ENCODE measurements around the gene CARMIL1.

Gene CARMIL1

DNA sequence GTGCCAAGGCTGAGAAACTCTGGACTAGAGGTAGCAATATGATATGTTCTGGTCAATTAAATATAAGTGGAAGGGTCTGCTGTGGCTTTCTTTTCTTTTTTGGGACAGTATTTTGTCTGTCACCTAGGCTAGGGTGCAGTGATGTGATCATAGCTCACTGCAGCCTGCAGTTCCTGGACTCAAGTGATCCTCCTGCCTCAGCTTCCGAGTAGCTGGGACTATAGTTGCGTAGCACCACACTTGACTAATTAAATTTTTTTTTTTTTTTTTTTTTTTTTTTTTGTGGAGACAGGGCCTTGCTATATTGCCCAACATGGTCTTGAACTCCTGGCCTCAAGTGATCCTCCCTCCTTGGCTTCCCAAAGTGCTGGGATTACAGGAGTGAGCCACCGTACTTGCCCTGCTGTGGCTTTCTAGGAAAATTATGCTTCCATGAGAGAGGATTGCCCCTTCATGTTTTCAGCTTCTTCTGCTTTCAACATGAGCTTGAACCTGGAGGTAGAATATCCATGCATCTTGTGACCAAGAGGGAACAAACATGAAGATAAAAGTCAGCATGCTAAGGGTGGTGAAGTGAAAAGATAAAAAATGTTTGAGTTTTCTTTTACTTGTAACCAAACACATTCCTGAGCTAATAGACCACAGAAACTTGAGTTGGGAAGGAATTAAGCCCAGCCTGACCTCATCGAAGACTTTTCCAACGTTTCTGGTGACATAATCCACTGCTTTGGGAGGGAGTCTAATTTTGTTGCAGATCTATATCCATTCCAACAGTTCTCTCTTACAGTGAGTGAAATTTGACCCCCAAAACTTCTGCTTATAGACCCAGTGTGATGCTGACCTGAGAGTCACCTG lies 75.1 kb downstream of the CARMIL1 start:
- no peaks in the 10 kb centered on the region for H3K9me3 ChIP-seq (ENCODE audit: control insufficient read depth, low read length)
- DNase-seq (ENCODE audit: low read depth) = peak; percentile 21
- H3K9ac ChIP-seq (ENCODE audit: low read length) = no peak overlapping the region
- H3K36me3 ChIP-seq (ENCODE audit: control insufficient read depth, insufficient read depth, low read length, severe bottlenecking) = no peaks in the 10 kb centered on the region
- peaks cover 14% of the 10 kb centered on the region for H3K4me1 ChIP-seq (ENCODE audit: control insufficient read depth, insufficient read depth, low read length)
- no peaks in the 10 kb centered on the region for H3K27me3 ChIP-seq (replicated peaks; ENCODE audit: control insufficient read depth, insufficient read depth, low read length)
- no peak overlapping the region for H3K4me3 ChIP-seq (ENCODE audit: low read length)

- DNase-seq (ENCODE audit: low read depth) = peak; percentile 87
- peak overlapping the region; percentile 39 for H3K4me3 ChIP-seq (ENCODE audit: low read length)
Measured at GRCh38 chr6:25359191-25359861, 80.2 kb downstream of the CARMIL1 start.

DNA sequence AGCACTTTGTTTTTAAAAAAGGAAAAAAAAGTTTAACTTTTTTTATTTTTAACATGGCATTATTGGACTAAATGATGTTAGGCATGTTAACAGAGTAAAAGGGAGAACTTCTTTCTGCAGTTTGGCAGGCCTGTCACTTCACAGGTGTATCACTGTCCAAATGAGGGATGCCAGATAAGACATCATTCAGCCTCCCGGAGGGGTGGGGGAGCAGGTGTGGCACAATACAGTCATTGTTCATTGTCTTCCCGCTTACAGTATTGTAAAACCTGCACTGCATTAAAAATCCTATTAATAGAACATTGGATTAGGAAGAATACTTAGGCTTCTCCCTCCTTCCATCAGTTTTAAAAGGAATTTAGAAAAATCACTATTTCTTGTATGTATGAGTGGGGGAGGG lies 80.7 kb downstream of the CARMIL1 start:
- H3K9ac ChIP-seq (ENCODE audit: low read length) = peak overlapping the region; percentile 76
- DNase-seq (ENCODE audit: low read depth) = no peak
- H3K4me1 ChIP-seq (ENCODE audit: control insufficient read depth, insufficient read depth, low read length) = peaks cover 50% of the 10 kb centered on the region
- H3K4me3 ChIP-seq (ENCODE audit: low read length) = peak overlapping the region; percentile 39
- H3K27me3 ChIP-seq (replicated peaks; ENCODE audit: control insufficient read depth, insufficient read depth, low read length) = no peaks in the 10 kb centered on the region
- H3K9me3 ChIP-seq (ENCODE audit: control insufficient read depth, low read length) = no peaks in the 10 kb centered on the region
- no peaks in the 10 kb centered on the region for H3K36me3 ChIP-seq (ENCODE audit: control insufficient read depth, insufficient read depth, low read length, severe bottlenecking)

More at GRCh38 chr6:25359191-25359861, 80.2 kb downstream of the CARMIL1 start:
- peak overlapping the region; percentile 76 for H3K9ac ChIP-seq (ENCODE audit: low read length)
- peaks cover 55% of the 10 kb centered on the region for H3K4me1 ChIP-seq (ENCODE audit: control insufficient read depth, insufficient read depth, low read length)
- no peaks in the 10 kb centered on the region for H3K9me3 ChIP-seq (ENCODE audit: control insufficient read depth, low read length)
- H3K36me3 ChIP-seq (ENCODE audit: control insufficient read depth, insufficient read depth, low read length, severe bottlenecking) = no peaks in the 10 kb centered on the region
- H3K27me3 ChIP-seq (replicated peaks; ENCODE audit: control insufficient read depth, insufficient read depth, low read length) = no peaks in the 10 kb centered on the region

- no peaks in the 10 kb centered on the region for H3K36me3 ChIP-seq (ENCODE audit: control insufficient read depth, insufficient read depth, low read length, severe bottlenecking)
- no peaks in the 10 kb centered on the region for H3K27me3 ChIP-seq (replicated peaks; ENCODE audit: control insufficient read depth, insufficient read depth, low read length)
- H3K4me1 ChIP-seq (ENCODE audit: control insufficient read depth, insufficient read depth, low read length) = peaks cover 50% of the 10 kb centered on the region
- H3K9me3 ChIP-seq (ENCODE audit: control insufficient read depth, low read length) = no peaks in the 10 kb centered on the region
- H3K9ac ChIP-seq (ENCODE audit: low read length) = peak overlapping the region; percentile 76
- peak overlapping the region; percentile 39 for H3K4me3 ChIP-seq (ENCODE audit: low read length)
- no peak for DNase-seq (ENCODE audit: low read depth)
Measured at GRCh38 chr6:25360621-25361020, 81.4 kb downstream of the CARMIL1 start.

DNA sequence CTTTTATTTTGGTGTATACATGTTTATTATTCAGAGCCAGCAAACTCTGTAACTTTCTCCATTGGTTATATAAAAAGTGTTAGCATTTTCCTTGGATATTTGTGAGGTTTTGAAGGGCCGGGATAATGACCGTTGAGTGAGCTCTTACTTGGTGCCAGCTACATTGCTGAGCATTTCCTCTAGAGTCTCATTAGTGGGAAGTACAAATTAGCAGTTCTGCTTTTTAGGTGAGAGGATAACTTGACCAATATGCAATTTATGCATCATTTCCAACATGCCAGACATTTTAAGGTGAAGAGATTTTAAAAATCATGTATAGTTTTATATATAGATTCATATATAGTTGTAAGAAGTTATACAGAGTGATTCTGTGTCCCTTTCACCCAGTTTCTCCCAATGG lies 84.3 kb downstream of the CARMIL1 start:
- DNase-seq (ENCODE audit: low read depth) = no peak
- no peaks in the 10 kb centered on the region for H3K36me3 ChIP-seq (ENCODE audit: control insufficient read depth, insufficient read depth, low read length, severe bottlenecking)
- H3K4me3 ChIP-seq (ENCODE audit: low read length) = peak overlapping the region; percentile 34
- H3K9ac ChIP-seq (ENCODE audit: low read length) = peak overlapping the region; percentile 55
- no peaks in the 10 kb centered on the region for H3K27me3 ChIP-seq (replicated peaks; ENCODE audit: control insufficient read depth, insufficient read depth, low read length)
- peaks cover 74% of the 10 kb centered on the region for H3K4me1 ChIP-seq (ENCODE audit: control insufficient read depth, insufficient read depth, low read length)
- H3K9me3 ChIP-seq (ENCODE audit: control insufficient read depth, low read length) = no peaks in the 10 kb centered on the region

DNA sequence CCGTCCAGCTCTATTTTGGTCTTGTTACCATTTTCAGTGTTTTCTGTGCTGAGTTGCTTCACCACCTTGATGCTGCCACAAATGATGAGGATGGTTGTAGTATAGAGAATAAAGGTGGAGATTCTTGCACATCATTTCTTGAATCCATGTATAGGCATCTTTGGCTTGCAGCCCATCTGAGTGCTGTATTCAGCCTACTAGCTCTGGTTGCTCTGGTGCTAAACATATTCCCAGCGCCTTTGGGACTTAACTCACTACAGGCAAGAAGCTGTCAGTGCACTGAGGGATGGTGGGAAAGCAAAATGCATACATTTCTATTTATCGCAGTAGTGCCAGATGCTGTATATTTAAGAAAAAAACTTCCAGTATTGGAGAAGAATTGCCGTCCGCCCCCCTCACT lies 86.0 kb downstream of the CARMIL1 start:
- no peak for DNase-seq (ENCODE audit: low read depth)
- Histone ChIP-seq H3K36me3 (ENCODE audit: control insufficient read depth, insufficient read depth, low read length, severe bottlenecking) (no peaks in the 10 kb centered on the region), H3K27me3 (replicated peaks; ENCODE audit: control insufficient read depth, insufficient read depth, low read length) (no peaks in the 10 kb centered on the region), H3K9ac (ENCODE audit: low read length) (no peak overlapping the region), H3K4me3 (ENCODE audit: low read length) (no peak overlapping the region), H3K9me3 (ENCODE audit: control insufficient read depth, low read length) (no peaks in the 10 kb centered on the region), H3K4me1 (ENCODE audit: control insufficient read depth, insufficient read depth, low read length) (peaks cover 77% of the 10 kb centered on the region)

GRCh38 chr6:25366903-25367545 lies 87.8 kb downstream of the CARMIL1 start:
- DNase-seq (ENCODE audit: low read depth) = peak; percentile 29

DNA sequence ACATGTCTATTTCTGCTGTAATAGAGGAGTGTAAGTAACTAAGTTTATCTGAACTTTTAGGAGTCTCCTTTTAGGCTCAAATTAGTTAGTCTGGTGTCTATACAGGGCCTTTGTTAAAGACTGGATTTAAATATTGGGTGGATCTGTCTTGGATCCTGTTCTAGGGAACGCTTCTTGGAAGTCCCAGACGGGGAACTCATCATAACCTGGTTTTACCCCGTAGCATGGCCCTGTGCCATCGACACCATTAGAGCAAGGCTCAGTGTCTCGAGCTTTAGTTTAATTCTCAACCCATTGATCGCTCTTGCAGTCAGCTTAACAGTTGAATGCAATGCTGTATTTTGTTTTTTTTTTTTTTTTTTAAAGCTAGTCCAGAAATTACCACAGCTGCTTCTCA lies 89.9 kb downstream of the CARMIL1 start:
- Histone ChIP-seq H3K4me3 (ENCODE audit: low read length) (peak overlapping the region; percentile 57), H3K27me3 (replicated peaks; ENCODE audit: control insufficient read depth, insufficient read depth, low read length) (no peaks in the 10 kb centered on the region), H3K4me1 (ENCODE audit: control insufficient read depth, insufficient read depth, low read length) (peaks cover 45% of the 10 kb centered on the region), H3K9me3 (ENCODE audit: control insufficient read depth, low read length) (no peaks in the 10 kb centered on the region), H3K36me3 (ENCODE audit: control insufficient read depth, insufficient read depth, low read length, severe bottlenecking) (no peaks in the 10 kb centered on the region), H3K9ac (ENCODE audit: low read length) (peak overlapping the region; percentile 15)
- no peak for DNase-seq (ENCODE audit: low read depth)

More at GRCh38 chr6:25366903-25367545, 87.8 kb downstream of the CARMIL1 start:
- no peaks in the 10 kb centered on the region for H3K9me3 ChIP-seq (ENCODE audit: control insufficient read depth, low read length)
- peak overlapping the region; percentile 61 for H3K4me3 ChIP-seq (ENCODE audit: low read length)
- no peaks in the 10 kb centered on the region for H3K36me3 ChIP-seq (ENCODE audit: control insufficient read depth, insufficient read depth, low read length, severe bottlenecking)
- no peaks in the 10 kb centered on the region for H3K27me3 ChIP-seq (replicated peaks; ENCODE audit: control insufficient read depth, insufficient read depth, low read length)
- H3K9ac ChIP-seq (ENCODE audit: low read length) = peak overlapping the region; percentile 20
- H3K4me1 ChIP-seq (ENCODE audit: control insufficient read depth, insufficient read depth, low read length) = peaks cover 64% of the 10 kb centered on the region

DNA sequence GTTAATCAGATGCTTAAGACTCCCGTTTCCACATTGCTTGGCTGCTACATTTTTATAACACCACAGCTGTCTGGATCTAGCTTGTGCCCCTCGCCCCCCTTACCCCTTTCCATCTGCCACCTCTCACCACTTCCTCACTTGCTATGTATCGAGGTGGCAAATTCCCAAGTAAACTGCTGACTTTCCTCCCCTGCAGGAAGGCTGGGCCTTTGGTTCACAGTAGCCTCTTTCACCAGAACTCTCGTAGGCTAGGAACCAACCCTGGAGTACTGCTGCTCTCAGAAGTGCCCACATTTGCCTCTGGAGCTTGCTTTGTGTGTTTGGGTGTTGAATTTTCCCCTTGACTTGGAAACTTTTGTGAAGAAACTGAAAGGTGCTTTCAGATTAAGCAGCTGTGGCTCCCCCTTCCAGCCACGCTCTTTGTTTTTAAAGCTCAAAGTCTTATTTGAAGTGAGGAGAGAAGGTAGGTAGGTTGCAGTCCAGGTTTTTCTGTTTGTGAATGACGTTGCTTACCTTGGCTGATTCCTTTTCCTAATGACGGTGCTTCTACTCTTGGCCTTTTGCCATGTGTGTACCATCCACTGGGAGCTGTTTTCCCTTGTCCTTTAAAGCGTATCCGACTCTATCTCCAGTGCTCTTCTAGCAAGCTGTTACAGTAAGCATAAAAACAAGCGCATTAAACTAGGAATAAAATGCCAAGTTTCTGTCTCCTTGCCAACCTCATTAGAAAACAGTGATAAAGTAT lies 90.4 kb downstream of the CARMIL1 start:
- H3K27me3 ChIP-seq (replicated peaks; ENCODE audit: control insufficient read depth, insufficient read depth, low read length) = no peaks in the 10 kb centered on the region
- peak overlapping the region; percentile 57 for H3K4me3 ChIP-seq (ENCODE audit: low read length)
- H3K9me3 ChIP-seq (ENCODE audit: control insufficient read depth, low read length) = no peaks in the 10 kb centered on the region
- H3K4me1 ChIP-seq (ENCODE audit: control insufficient read depth, insufficient read depth, low read length) = peaks cover 43% of the 10 kb centered on the region
- no peak for DNase-seq (ENCODE audit: low read depth)
- no peaks in the 10 kb centered on the region for H3K36me3 ChIP-seq (ENCODE audit: control insufficient read depth, insufficient read depth, low read length, severe bottlenecking)
- peak overlapping the region; percentile 15 for H3K9ac ChIP-seq (ENCODE audit: low read length)

DNA sequence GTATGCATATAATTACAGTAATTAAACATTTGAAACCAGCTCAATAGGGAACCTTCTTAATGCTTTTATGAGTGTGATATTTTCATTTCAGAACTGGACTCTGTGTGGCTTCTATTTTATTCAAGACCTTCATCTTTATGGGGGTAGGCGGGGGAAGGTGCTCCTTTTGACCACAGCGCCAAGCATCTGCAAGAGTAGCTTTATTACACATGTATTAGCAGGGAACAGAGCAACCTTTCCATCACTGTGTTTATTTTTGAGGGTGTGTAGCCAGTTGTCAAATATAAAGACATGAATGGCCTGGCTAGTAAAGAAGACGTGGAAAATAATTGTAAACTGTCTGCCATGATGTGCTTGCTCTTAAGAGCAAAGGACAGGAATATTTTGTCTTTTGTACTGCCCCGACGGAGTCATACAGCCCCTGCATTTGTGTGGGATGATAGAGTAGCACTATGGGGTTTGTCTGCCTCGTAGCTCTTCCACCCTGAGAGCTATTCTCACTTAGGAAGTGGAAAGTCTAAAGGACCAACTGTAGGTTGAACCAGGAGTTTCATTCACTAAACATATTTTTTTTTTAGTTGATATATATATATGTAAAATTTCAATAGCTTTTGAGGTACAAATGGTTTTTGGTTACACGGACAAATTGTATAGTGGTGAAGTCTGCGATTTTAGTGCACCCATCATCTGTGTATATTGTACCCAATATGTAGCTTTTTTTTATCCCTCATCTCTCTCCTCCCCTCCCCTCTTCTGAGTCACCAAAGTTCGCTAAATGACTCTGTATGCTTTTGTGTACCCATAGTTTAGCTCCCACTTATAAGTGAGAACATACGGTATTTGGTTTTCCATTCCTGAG lies 91.2 kb downstream of the CARMIL1 start:
- H3K36me3 ChIP-seq (ENCODE audit: control insufficient read depth, insufficient read depth, low read length, severe bottlenecking) = no peaks in the 10 kb centered on the region
- no peak overlapping the region for H3K9ac ChIP-seq (ENCODE audit: low read length)
- H3K9me3 ChIP-seq (ENCODE audit: control insufficient read depth, low read length) = peaks cover 5% of the 10 kb centered on the region
- no peak overlapping the region for H3K4me3 ChIP-seq (ENCODE audit: low read length)
- no peak for DNase-seq (ENCODE audit: low read depth)
- H3K27me3 ChIP-seq (replicated peaks; ENCODE audit: control insufficient read depth, insufficient read depth, low read length) = no peaks in the 10 kb centered on the region
- peaks cover 43% of the 10 kb centered on the region for H3K4me1 ChIP-seq (ENCODE audit: control insufficient read depth, insufficient read depth, low read length)

Measured in adipocyte (in vitro differentiated cells).